COR-L47 (cell line): Measurements from ENCODE around the gene ZBTB46.

Experiments used
- DNase-seq: peaks from one replicate; lab custom pipeline; 2025; lab: John Stamatoyannopoulos, UW

Gene ZBTB46

DNA sequence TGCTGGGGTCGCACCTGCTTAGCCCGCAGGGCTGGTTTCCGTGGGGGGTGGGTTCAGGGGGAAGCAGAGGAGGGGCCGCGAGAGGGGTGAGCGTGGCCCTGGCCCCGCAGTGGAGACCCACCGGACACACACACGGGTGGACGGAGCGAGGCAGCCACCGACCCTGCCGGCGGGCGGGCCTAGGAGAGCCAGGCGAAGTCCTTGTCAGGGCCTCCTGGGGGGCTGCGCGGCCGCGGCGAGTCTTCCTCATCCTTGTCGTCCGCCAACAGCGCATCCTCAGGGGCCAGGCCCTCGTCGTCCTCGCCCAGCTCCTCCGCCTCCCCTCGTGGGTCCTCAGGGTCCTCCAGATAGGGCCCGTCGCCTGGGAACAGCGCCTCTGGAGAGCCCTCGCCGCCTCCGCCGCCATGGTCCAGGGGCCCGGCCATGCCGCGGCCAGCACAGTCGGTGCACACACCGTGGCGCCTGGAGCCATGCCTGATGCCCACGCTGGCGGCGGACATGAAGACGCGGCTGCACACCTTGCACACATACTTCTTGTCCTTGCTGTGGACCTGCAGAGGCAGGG lies 84.2 kb downstream of the ZBTB46 start:
- no peak for DNase-seq

DNA sequence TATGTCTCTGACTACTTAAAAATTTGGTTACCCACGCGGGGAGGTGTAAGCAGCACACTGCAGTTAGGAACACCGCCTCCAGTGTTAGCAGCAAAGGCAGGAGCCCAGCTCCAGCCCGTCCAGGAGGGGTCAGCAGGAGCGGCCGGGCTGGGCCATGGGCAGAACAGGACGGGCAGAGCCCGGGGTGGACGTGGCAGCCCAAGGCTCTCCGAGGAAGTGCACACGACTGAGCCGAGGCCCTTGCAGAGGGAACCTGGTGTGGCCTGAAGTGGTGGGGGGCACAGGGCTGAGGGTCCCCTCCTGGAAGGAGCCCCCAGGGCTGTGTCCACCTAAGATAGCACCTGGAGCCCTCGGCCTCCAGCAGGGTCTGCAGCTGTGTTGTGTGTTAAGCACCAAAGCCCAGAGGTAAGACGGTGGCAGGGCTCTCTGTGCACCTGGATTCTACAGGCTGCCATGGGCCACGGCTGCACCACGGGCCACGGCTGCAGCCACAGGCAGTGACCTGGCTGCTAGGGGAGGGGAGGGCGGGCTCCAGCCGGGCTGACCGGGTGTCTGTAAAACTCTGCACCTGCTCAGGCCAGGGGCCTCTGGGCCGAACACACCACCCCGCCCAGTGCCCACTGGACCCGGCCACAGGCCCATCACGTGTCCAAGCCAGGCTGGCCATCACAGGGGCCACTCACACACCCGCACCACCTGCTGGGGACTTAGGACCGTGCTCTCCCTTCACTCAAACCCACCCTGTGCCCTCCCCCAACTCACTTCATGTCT lies 84.9 kb downstream of the ZBTB46 start:
- no peak for DNase-seq

- no peak for DNase-seq
Measured at GRCh38 chr20:63745424-63745805, 85.6 kb downstream of the ZBTB46 start.

DNA sequence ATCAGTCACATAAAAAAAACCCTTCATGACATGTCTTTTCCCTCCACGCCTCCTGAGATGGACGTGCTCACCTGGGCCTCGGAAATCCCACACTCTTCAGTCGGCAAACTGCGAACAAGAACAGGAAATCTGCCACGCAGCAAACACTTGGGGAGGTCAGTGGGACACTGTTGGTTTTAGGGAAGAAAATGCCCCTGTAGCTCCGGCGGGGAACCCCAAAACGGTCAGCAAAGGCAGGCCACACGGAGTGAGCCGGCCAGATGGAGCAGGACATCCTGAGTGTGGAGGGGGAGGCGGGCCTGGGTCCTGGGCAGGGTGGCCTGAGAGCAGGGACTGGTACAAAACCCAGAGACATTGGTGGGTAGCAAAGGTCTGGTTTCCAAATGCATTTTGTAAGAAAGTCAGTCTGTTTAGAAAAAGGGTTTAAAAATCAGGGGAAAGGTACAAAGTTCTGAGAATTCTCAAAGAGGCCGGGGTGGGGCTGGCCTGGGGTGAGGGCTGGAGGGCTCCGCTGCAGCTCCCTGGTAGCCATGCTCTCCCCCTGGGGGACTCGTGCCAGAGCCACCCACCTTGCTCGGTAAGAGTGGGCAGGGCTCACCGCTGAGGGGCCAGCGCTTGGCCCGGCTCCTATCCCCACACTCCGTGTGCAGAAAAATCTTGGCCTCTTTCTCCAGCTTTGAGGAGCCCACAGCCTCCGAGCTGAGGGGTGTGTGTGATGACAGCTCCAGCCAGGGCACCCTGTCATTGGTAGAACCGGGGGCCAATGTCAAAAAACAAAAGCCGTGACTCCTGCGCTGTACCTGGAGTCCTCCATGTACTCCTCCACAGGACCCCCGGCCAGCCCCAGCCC lies 86.3 kb downstream of the ZBTB46 start:
- DNase-seq = no peak

GRCh38 chr20:63744158-63744557 lies 86.9 kb downstream of the ZBTB46 start:
- DNase-seq = no peak

GRCh38 chr20:63743210-63743970 lies 87.7 kb downstream of the ZBTB46 start:
- no peak for DNase-seq

DNA sequence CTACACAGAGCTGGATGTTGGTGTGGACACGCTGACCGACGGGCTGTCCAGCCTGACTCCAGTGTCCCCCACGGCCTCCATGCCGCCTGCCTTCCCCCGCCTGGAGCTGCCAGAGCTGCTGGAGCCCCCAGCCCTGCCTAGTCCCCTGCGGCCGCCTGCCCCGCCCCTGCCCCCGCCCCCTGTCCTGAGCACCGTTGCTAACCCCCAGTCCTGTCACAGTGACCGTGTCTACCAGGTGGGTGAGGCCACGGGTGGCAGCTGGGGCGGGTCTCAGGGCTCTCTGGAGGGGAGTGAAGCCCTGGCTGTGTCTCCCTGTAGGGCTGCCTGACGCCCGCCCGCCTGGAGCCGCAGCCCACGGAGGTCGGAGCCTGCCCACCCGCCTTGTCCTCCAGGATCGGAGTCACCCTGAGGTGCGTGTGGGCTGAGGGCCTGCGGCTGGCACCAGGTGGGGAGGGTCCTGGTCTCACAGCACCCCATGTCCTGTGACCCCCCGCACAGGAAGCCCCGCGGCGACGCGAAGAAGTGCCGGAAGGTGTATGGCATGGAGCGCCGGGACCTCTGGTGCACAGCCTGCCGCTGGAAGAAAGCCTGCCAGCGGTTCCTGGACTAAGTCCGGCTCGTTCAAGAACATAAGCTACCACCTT lies 88.6 kb downstream of the ZBTB46 start:
- no peak for DNase-seq

DNA sequence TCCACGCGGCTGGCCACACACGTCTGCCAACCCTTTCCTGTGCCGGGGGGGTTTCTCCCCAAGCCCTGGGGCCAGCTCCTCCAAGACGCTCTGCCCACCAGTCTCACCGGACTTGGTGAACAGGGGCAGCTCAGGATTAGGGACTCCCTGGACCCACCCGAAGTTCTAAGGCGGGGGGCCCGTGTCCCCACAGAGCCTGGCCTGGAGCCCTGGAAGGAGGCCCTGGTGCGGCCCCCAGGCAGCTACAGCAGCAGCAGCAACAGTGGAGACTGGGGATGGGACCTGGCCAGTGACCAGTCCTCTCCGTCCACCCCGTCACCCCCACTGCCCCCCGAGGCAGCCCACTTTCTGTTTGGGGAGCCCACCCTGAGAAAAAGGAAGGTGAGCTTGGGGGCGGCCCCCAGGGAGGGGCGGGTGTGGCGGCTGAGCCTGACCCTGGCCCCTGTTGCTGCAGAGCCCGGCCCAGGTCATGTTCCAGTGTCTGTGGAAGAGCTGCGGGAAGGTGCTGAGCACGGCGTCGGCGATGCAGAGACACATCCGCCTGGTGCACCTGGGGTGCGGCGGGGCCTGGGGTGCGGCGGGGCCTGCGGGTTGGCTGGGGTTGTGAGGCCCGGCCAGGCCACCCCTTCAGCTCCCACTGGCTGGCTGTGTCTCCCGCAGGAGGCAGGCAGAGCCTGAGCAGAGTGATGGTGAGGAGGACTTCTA lies 89.2 kb downstream of the ZBTB46 start:
- no peak for DNase-seq

GRCh38 chr20:63741354-63741675 lies 89.7 kb downstream of the ZBTB46 start:
- DNase-seq = no peak

GRCh38 chr20:63740627-63741353 lies 90.3 kb downstream of the ZBTB46 start:
- DNase-seq = peak; percentile 85

- DNase-seq = no peak
Measured at GRCh38 chr20:63740070-63740626, 90.9 kb downstream of the ZBTB46 start.

DNA sequence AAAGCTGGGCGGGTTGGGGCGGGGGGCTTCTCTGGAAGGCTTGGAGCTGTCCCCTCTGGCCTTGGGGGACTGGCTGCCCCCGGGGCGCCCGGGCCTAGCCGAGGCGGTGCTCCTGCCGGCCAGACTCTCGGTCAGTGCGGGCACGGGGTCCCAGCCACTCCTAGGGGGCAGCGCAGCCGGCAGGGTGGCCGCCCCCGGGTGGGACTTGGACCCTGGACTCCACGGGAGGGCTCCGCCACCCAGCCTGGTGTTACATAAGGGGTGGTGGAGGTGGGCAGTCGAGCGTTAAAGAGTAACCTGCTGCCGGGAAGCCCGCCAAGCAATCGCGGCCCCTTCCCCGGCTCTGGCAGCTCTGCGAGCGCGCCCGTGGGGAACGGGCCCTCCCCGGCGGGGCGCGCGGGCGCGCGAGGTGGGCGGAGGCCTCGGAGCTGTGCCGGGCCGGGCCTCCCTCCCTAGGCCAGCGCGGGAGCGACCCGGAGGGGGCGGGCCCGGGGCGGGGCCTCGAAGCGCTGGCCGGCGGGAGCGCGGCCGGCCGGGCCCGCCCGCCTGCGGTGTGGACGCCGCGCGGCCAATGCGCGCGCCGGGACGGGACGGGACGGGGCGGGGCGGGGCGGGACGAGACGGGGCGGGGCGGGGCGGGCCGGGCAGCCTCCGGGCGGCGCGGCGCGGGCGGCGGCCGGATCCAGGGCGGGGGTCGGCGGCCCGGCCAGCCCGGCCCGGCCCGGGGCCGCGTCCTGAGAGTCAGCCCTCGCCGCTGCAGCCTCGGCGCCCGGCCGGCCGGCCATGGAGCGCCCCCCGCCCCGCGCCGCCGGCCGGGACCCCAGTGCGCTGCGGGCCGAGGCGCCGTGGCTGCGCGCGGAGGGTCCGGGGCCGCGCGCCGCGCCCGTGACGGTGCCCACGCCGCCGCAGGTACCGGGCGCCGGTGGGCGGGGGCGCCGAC lies 91.7 kb downstream of the ZBTB46 start, which contains the start of gene SLC2A4RG:
Gene SLC2A4RG (plus strand): TSS at position 647 of the 940 bp plus-strand sequence. CDS start 137 bp downstream, at position 784.
- peak; percentile 40 for DNase-seq

DNA sequence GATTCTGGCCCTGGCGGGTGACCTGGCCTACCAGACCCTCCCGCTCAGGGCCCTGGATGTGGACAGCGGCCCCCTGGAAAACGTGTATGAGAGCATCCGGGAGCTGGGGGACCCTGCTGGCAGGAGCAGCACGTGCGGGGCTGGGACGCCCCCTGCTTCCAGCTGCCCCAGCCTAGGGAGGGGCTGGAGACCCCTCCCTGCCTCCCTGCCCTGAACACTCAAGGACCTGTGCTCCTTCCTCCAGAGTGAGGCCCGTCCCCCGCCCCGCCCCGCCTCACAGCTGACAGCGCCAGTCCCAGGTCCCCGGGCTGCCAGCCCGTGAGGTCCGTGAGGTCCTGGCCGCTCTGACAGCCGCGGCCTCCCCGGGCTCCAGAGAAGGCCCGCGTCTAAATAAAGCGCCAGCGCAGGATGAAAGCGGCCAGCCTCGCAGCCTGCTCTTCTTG lies 92.4 kb downstream of the ZBTB46 start:
- DNase-seq = no peak

DNA sequence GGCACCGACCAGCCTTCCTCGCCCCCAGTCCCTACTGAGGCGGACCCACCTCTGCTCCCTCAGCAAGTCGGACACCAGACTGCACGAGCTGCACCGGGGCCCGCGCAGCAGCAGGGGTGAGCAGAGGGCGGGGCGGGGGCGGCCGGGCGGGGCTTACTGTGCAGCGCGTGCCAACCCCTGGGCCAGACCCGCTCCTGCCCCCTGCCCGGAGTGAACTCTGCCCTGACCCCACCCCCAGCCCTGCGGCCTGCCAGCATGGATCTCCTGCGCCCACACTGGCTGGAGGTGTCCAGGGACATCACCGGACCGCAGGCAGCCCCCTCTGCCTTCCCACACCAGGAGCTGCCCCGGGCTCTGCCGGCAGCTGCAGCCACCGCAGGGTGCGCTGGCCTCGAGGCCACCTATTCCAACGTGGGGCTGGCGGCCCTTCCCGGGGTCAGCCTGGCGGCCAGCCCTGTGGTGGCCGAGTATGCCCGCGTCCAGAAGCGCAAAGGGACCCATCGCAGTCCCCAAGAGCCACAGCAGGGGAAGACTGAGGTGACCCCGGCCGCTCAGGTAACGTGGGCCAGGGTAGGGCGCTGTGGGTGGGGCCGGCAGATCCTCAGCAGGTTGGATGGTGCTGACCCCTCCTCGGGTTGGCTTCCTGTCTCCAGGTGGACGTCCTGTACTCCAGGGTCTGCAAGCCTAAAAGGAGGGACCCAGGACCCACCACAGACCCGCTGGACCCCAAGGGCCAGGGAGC lies 92.9 kb downstream of the ZBTB46 start:
- DNase-seq = no peak

DNA sequence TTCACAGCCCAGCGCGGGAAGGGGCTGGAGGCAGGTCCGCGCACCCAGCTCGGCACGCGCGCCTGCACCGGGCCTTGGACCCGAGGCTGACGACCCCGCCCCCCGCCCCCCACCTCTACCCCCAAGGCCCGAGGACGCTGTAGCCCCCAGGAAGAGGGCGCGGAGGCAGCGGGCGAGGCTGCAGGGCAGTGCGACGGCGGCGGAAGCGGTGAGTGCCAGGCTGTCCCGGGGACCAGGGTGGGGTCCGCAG lies 93.4 kb downstream of the ZBTB46 start:
- no peak for DNase-seq

GRCh38 chr20:63736893-63737694 lies 94.0 kb downstream of the ZBTB46 start:
- DNase-seq = no peak

- no peak for DNase-seq
Measured at GRCh38 chr20:63735859-63736718, 95.0 kb downstream of the ZBTB46 start, which contains the start of gene LIME1. Gene LIME1 (plus strand): TSS chr20:63736664. CDS start chr20:63737550, 886 bp downstream.
